ENCODE data around the gene YWHAE.
A peak's percentile ranks its signal among the peaks of the same experiment; 100 is the strongest.
"Not testable (repeated sequence)": the region's sequence is repeated elsewhere in the genome, so short reads cannot be mapped to it uniquely, and the experiment has no call there.

Gene YWHAE

GRCh38 chr17:1373707-1374237 is 26.2 kb downstream of the YWHAE start:
- no peak for DNase-seq

- DNase-seq, result no peak
Observed at GRCh38 chr17:1372618-1373017, 27.4 kb downstream of the YWHAE start.

- DNase-seq, result no peak
Observed at GRCh38 chr17:1371893-1372590, 28.0 kb downstream of the YWHAE start.

GRCh38 chr17:1368588-1368987 is 31.4 kb downstream of the YWHAE start:
- no peak for DNase-seq

- no peak for DNase-seq
Observed at GRCh38 chr17:1367351-1367745, 32.7 kb downstream of the YWHAE start.

- DNase-seq, result no peak
Observed at GRCh38 chr17:1366234-1366633, 33.8 kb downstream of the YWHAE start.

- peak; percentile 84 for DNase-seq
Observed at GRCh38 chr17:1365445-1366039, 34.5 kb downstream of the YWHAE start.

GRCh38 chr17:1362964-1363363 is 37.1 kb downstream of the YWHAE start:
- no peak for DNase-seq

- DNase-seq, result peak; percentile 25
Observed at GRCh38 chr17:1362065-1362848, 37.8 kb downstream of the YWHAE start.

- DNase-seq, result peak; percentile 20
Observed at GRCh38 chr17:1360975-1361374, 39.0 kb downstream of the YWHAE start.

GRCh38 chr17:1360315-1360714 is 39.7 kb downstream of the YWHAE start:
- DNase-seq, result peak; percentile 55

GRCh38 chr17:1354030-1354429 is 46.0 kb downstream of the YWHAE start:
- no peak for DNase-seq

- DNase-seq, result not testable (repeated sequence)
Observed at GRCh38 chr17:1352530-1352929, 47.5 kb downstream of the YWHAE start.

GRCh38 chr17:1351971-1352370 is 48.1 kb downstream of the YWHAE start:
- no peak for DNase-seq

GRCh38 chr17:1351275-1351674 is 48.7 kb downstream of the YWHAE start:
- DNase-seq, result no peak

GRCh38 chr17:1347589-1348323 is 52.3 kb downstream of the YWHAE start:
- DNase-seq, result peak; percentile 20

- DNase-seq, result no peak
Observed at GRCh38 chr17:1344521-1344920, 55.5 kb downstream of the YWHAE start.

- no peak for DNase-seq
Observed at GRCh38 chr17:1343554-1343953, 56.5 kb downstream of the YWHAE start.

GRCh38 chr17:1340371-1340770 is 59.7 kb downstream of the YWHAE start:
- DNase-seq, result no peak

- no peak for DNase-seq
Observed at GRCh38 chr17:1331708-1332107, 68.3 kb downstream of the YWHAE start.

GRCh38 chr17:1329745-1330343 is 70.2 kb downstream of the YWHAE start:
- no peak for DNase-seq

GRCh38 chr17:1328437-1328836 is 71.6 kb downstream of the YWHAE start:
- no peak for DNase-seq

GRCh38 chr17:1325766-1326165 is 74.3 kb downstream of the YWHAE start:
- no peak for DNase-seq
